ENCODE measurements around the gene PDHA1.

- TF ChIP-seq CTCF (IDR thresholded peaks at IDR 0.05; ENCODE audit: low read length): no peak
- TF ChIP-seq EZH2 (IDR thresholded peaks at IDR 0.05; ENCODE audit: borderline replicate concordance, low read length): no peak
Observed at GRCh38 chrX:19358521-19358920, 14.8 kb downstream of the PDHA1 start.

Measured in OCI-LY1 (cell line).